ENCODE measurements around the gene CSRNP3.
A peak's percentile ranks its signal among the peaks of the same experiment; 100 is the strongest.

Gene CSRNP3

DNA sequence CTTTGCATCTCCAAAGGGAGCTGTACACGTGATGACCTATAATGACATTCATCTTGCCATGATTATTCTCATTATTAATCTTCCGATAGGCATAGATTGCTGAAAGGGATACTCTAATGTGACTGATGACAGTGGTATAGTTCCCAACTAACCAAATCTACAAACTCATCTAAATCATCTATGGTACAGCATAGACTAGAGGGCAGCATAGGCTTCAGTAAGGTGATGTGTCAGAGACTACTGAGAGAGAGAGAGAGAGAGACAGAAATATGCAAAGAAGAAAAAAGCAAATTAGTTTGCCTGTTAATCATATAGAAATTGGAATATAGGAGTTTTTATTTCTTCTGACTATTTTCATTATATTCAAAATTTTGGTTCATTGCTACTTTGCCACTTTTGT is 89.3 kb downstream of the CSRNP3 start:
- H3K4me1 ChIP-seq (ENCODE audit: insufficient read depth, low read length, poor library complexity, severe bottlenecking): peaks cover 26% of the 10 kb centered on the region

DNA sequence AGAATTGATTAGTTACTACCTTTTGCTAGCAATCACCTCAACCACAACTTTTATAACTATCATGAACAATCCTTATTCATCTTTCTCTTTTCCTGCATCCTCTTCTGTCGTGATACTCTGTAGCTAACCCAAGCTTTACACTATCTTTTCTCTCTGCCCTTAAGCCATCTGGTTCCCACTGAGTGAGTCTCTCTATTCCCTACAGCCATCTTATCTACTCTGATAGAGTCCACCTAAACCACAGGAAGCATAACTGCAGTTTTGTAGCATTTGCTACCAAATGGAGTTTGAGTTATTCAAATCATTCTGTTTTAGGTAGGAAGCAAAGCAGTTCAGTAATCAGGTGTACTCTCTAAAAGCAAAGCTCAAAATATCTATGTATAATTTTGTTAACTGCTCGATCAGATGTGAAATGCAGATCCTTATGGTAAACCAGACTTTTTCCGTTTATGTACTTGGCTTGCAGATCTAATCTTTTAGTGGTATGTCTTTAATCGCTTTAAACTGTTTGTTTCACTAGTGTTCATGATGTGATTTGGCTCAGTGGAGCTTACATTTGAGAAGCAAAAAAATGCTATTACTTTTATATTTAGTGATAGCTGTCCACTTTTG is 91.0 kb downstream of the CSRNP3 start:
- Histone ChIP-seq H3K4me1 (ENCODE audit: insufficient read depth, low read length, poor library complexity, severe bottlenecking) (peaks cover 27% of the 10 kb centered on the region), H3K79me2 (ENCODE audit: insufficient read depth, low read length) (no peaks in the 10 kb centered on the region), H3K27me3 (ENCODE audit: insufficient read depth, low read length, poor library complexity, severe bottlenecking) (no peaks in the 10 kb centered on the region), H3K9me2 (replicated peaks; ENCODE audit: low read depth, low read length) (no peaks in the 10 kb centered on the region), H3K9me3 (ENCODE audit: insufficient read depth, low read depth, low read length) (no peaks in the 10 kb centered on the region), H3K4me3 (ENCODE audit: low read length, poor library complexity, severe bottlenecking) (peak overlapping the region; percentile 30), H3K4me2 (ENCODE audit: low read depth, low read length, poor library complexity, severe bottlenecking) (peak overlapping the region; percentile 57), H4K20me1 (ENCODE audit: insufficient read depth, low read length, poor library complexity, severe bottlenecking) (no peaks in the 10 kb centered on the region), H3F3A (ENCODE audit: low read depth) (no peaks in the 10 kb centered on the region), H3K9ac (ENCODE audit: low read depth, low read length, poor library complexity, severe bottlenecking) (no peak overlapping the region), H3K36me3 (ENCODE audit: insufficient read depth, low read length) (no peaks in the 10 kb centered on the region), H2AFZ (ENCODE audit: low read length) (peak overlapping the region; percentile 15)
- peak; percentile 25; the same call in 1 of the 2 replicates for TF ChIP-seq EZH2phosphoT487 (IDR thresholded peaks at IDR 0.05; ENCODE audit: borderline replicate concordance)
- TF ChIP-seq, protein P1, sequence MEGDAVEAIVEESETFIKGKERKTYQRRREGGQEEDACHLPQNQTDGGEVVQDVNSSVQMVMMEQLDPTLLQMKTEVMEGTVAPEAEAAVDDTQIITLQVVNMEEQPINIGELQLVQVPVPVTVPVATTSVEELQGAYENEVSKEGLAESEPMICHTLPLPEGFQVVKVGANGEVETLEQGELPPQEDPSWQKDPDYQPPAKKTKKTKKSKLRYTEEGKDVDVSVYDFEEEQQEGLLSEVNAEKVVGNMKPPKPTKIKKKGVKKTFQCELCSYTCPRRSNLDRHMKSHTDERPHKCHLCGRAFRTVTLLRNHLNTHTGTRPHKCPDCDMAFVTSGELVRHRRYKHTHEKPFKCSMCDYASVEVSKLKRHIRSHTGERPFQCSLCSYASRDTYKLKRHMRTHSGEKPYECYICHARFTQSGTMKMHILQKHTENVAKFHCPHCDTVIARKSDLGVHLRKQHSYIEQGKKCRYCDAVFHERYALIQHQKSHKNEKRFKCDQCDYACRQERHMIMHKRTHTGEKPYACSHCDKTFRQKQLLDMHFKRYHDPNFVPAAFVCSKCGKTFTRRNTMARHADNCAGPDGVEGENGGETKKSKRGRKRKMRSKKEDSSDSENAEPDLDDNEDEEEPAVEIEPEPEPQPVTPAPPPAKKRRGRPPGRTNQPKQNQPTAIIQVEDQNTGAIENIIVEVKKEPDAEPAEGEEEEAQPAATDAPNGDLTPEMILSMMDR (conservative IDR thresholded peaks at IDR 0.05; ENCODE audit: low read length): no peak

More for the DNA sequence above, 89.3 kb downstream of the CSRNP3 start:
- no peaks in the 10 kb centered on the region for H3K9me3 ChIP-seq (ENCODE audit: insufficient read depth, low read depth, low read length)
- no peak overlapping the region for H3K4me2 ChIP-seq (ENCODE audit: low read depth, low read length, poor library complexity, severe bottlenecking)
- H2AFZ ChIP-seq (ENCODE audit: low read length): no peak overlapping the region
- H4K20me1 ChIP-seq (ENCODE audit: insufficient read depth, low read length, poor library complexity, severe bottlenecking): no peaks in the 10 kb centered on the region
- no peaks in the 10 kb centered on the region for H3K79me2 ChIP-seq (ENCODE audit: insufficient read depth, low read length)
- no peaks in the 10 kb centered on the region for H3F3A ChIP-seq (ENCODE audit: low read depth)
- H3K9me2 ChIP-seq (replicated peaks; ENCODE audit: low read depth, low read length): no peaks in the 10 kb centered on the region
- H3K4me3 ChIP-seq (ENCODE audit: low read length, poor library complexity, severe bottlenecking): no peak overlapping the region
- TF ChIP-seq, protein P1 (conservative IDR thresholded peaks at IDR 0.05; ENCODE audit: low read length): peak; percentile 53
- no peak for TF ChIP-seq EZH2phosphoT487 (IDR thresholded peaks at IDR 0.05; ENCODE audit: borderline replicate concordance)
- no peak overlapping the region for H3K9ac ChIP-seq (ENCODE audit: low read depth, low read length, poor library complexity, severe bottlenecking)
- no peaks in the 10 kb centered on the region for H3K27me3 ChIP-seq (ENCODE audit: insufficient read depth, low read length, poor library complexity, severe bottlenecking)
- H3K36me3 ChIP-seq (ENCODE audit: insufficient read depth, low read length): no peaks in the 10 kb centered on the region

DNA sequence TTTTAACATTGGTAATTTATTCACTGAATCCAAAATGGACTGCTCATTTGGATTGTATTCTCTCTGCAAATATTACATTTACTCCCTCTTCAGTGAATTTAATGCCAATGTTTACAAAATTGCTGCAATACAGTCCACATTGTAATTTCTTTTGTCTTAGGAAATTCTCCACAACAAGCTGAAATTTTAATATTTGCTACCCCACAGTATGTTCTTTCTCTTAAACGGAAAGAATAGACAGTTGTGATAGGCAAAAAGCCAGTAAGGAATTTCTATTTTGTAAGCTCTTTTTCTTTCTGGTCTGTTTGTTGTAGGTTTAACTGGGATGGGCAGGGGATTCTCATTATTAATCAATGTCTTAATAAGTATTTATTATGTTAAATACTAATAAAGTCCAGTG is 92.0 kb downstream of the CSRNP3 start:
- H3K4me3 ChIP-seq (ENCODE audit: low read length, poor library complexity, severe bottlenecking): no peak overlapping the region
- H3K9me3 ChIP-seq (ENCODE audit: insufficient read depth, low read depth, low read length): no peaks in the 10 kb centered on the region
- H3K4me2 ChIP-seq (ENCODE audit: low read depth, low read length, poor library complexity, severe bottlenecking): no peak overlapping the region
- TF ChIP-seq EZH2phosphoT487 (IDR thresholded peaks at IDR 0.05; ENCODE audit: borderline replicate concordance): no peak
- TF ChIP-seq, protein P1 (conservative IDR thresholded peaks at IDR 0.05; ENCODE audit: low read length): no peak
- H2AFZ ChIP-seq (ENCODE audit: low read length): no peak overlapping the region
- H3K79me2 ChIP-seq (ENCODE audit: insufficient read depth, low read length): no peaks in the 10 kb centered on the region
- H3K9ac ChIP-seq (ENCODE audit: low read depth, low read length, poor library complexity, severe bottlenecking): no peak overlapping the region
- H3K9me2 ChIP-seq (replicated peaks; ENCODE audit: low read depth, low read length): no peaks in the 10 kb centered on the region
- H3K27me3 ChIP-seq (ENCODE audit: insufficient read depth, low read length, poor library complexity, severe bottlenecking): no peaks in the 10 kb centered on the region
- H3K4me1 ChIP-seq (ENCODE audit: insufficient read depth, low read length, poor library complexity, severe bottlenecking): peaks cover 27% of the 10 kb centered on the region
- no peaks in the 10 kb centered on the region for H4K20me1 ChIP-seq (ENCODE audit: insufficient read depth, low read length, poor library complexity, severe bottlenecking)
- H3F3A ChIP-seq (ENCODE audit: low read depth): no peaks in the 10 kb centered on the region
- H3K36me3 ChIP-seq (ENCODE audit: insufficient read depth, low read length): no peaks in the 10 kb centered on the region

Data from Loucy (cell line).